GM12872 (cell line): Measurements from ENCODE around the gene RGSL1.

ENCODE experiments used
- TF ChIP-seq, protein P1 (sequence below): IDR thresholded peaks from 3 replicates; pipeline ENCODE4 v1.5.1; 2011; ENCODE audit warnings: low read depth, mild to moderate bottlenecking, low read length, moderate library complexity; ENCODE audit not compliant: insufficient read depth

RGSL1 gene

GRCh38 chr1:182588500-182589396, 138.8 kb downstream of the RGSL1 start, which contains the start of gene RNASEL:
Gene RNASEL (minus strand): TSS chr1:182589256. CDS start chr1:182586806, 2,450 bp downstream.
- TF ChIP-seq, protein P1, sequence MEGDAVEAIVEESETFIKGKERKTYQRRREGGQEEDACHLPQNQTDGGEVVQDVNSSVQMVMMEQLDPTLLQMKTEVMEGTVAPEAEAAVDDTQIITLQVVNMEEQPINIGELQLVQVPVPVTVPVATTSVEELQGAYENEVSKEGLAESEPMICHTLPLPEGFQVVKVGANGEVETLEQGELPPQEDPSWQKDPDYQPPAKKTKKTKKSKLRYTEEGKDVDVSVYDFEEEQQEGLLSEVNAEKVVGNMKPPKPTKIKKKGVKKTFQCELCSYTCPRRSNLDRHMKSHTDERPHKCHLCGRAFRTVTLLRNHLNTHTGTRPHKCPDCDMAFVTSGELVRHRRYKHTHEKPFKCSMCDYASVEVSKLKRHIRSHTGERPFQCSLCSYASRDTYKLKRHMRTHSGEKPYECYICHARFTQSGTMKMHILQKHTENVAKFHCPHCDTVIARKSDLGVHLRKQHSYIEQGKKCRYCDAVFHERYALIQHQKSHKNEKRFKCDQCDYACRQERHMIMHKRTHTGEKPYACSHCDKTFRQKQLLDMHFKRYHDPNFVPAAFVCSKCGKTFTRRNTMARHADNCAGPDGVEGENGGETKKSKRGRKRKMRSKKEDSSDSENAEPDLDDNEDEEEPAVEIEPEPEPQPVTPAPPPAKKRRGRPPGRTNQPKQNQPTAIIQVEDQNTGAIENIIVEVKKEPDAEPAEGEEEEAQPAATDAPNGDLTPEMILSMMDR: no peak

- TF ChIP-seq, protein P1: no peak
These were observed 139.6 kb downstream of the RGSL1 start for GRCh38 chr1:182589520-182589919.

DNA sequence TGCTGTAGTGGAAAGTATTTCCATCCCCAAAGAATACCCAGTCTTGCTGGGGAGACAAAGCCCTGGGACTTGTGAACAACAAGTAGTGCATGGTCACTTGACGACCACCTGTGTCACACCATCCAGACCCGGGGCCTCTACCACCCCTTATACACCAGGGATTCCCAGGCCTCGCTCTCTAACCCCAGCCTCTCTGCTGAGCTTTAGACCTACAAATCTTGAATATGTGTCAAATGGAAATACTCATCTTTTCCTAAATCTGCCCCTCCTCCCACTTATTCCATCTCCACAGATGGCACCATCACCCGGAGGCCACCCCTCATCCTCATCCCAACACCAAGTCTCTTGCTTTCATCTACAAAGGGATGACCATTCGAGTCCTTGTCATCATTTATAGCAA, 140.0 kb downstream of the RGSL1 start:
- TF ChIP-seq, protein P1: no peak

DNA sequence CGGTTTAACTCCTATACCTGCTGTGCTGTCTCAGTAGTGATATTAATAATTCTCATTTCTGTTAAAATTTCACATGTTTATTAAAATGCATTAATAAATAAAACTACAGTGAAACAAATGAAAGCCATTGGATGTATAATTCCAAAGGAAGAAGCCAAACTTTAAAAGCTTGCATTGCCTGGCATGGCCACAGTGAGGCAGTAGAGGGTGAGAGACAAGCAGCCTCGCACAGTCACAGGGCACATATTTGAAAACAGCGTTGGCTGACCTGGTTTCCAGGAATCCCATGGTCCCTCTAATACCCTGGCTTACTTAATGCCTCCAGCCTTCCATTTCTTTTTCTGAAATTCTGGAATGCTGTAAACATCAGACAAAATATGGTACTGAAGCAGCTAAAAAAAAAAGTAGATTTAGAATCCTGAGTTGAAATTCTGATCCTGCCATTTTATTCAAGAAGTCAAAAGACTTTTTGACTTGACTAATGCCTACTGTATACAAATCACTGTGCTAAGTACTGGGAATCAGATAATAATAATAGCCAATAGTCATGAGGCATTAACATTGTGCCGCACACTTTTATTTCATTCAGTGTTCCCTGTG, 145.8 kb downstream of the RGSL1 start:
- TF ChIP-seq, protein P1: peak; percentile 90

- TF ChIP-seq, protein P1: no peak
These were observed 147.0 kb downstream of the RGSL1 start for GRCh38 chr1:182596934-182597333.

DNA sequence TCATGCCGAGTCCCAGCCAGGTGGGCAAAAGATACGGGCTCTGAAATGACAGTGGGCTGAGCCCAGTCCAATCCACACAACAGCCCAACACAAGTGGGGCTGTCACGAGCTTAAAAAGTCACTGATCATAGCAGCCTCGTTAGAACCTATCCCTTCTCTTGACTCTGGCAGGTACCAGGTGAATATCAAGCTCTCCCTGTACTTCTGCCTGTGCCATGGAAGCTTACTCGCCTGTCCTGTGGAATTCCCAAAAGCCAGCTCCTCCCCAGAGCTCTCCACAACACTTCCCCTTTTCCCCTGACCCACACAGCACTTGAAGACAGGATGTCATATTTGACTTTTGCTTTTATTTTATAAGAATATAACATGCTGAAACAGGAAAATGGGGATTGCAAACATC, 148.3 kb downstream of the RGSL1 start:
- TF ChIP-seq, protein P1: no peak

DNA sequence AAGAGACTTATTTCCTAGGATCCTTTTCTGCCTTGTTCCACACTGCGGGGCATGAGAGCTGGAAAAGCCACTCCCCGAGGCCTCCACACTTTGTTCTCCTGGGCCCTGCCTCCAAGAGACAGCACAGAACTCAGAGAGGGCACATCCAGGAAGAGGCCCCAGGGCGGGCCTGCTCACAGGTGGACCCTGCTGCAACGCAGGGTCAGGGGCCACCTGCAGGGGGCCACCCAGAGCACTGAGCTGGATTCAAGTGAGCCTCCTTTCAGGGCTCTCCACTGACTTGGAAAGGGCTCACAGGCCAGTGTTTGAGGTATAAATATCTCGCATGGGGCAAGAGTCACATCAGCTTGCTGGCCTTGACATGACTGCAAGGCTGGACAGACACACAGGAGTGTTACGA, 149.4 kb downstream of the RGSL1 start:
- TF ChIP-seq, protein P1: peak; percentile 73
